ENCODE results near the gene OSBPL8.
"Not testable (repeated sequence)": the region's sequence is repeated elsewhere in the genome, so short reads cannot be mapped to it uniquely, and the experiment has no call there.

Gene OSBPL8

GRCh38 chr12:76341436-76342030 lies 218.0 kb downstream of the OSBPL8 start:
- no peak for DNase-seq

GRCh38 chr12:76340680-76341435 lies 218.7 kb downstream of the OSBPL8 start:
- no peak for DNase-seq

- no peak for DNase-seq
These were observed 222.0 kb downstream of the OSBPL8 start for GRCh38 chr12:76337583-76337982.

- DNase-seq, result no peak
These were observed 227.0 kb downstream of the OSBPL8 start for GRCh38 chr12:76332606-76333005.

- DNase-seq, result no peak
These were observed 230.0 kb downstream of the OSBPL8 start for GRCh38 chr12:76329606-76330005.

GRCh38 chr12:76329159-76329558 lies 230.4 kb downstream of the OSBPL8 start:
- no peak for DNase-seq

GRCh38 chr12:76319595-76320319 lies 239.8 kb downstream of the OSBPL8 start:
- not testable (repeated sequence) for DNase-seq

GRCh38 chr12:76318773-76319594 lies 240.6 kb downstream of the OSBPL8 start:
- DNase-seq, result no peak

- DNase-seq, result no peak
These were observed 241.6 kb downstream of the OSBPL8 start for GRCh38 chr12:76317976-76318375.

GRCh38 chr12:76316468-76316867 lies 243.1 kb downstream of the OSBPL8 start:
- no peak for DNase-seq

GRCh38 chr12:76313299-76313698 lies 246.3 kb downstream of the OSBPL8 start:
- DNase-seq, result no peak

GRCh38 chr12:76312315-76312714 lies 247.3 kb downstream of the OSBPL8 start:
- DNase-seq, result no peak

- DNase-seq, result no peak
These were observed 247.8 kb downstream of the OSBPL8 start for GRCh38 chr12:76311796-76312195.

GRCh38 chr12:76310110-76310509 lies 249.5 kb downstream of the OSBPL8 start:
- DNase-seq, result no peak

- no peak for DNase-seq
These were observed 250.7 kb downstream of the OSBPL8 start for GRCh38 chr12:76308866-76309265.

- DNase-seq, result no peak
These were observed 252.5 kb downstream of the OSBPL8 start for GRCh38 chr12:76307083-76307482.

- DNase-seq, result no peak
These were observed 255.5 kb downstream of the OSBPL8 start for GRCh38 chr12:76303989-76304460.

- DNase-seq, result no peak
These were observed 256.2 kb downstream of the OSBPL8 start for GRCh38 chr12:76303365-76303764.

Measured in activated CD4-positive, alpha-beta T cell treated with anti-CD3 and anti-CD28 coated beads for 1 hour (primary cell).